Keratinocyte (primary cell): Measurements from ENCODE around the gene PFKP.

Experiments used
- CTCF ChIP-seq, 3 experiments: IDR thresholded peaks in 1 of 3; conservative IDR thresholded peaks in 1 of 3; optimal IDR thresholded peaks in 1 of 3; 2 replicates in 2 of 3; 3 replicates in 1 of 3; pipeline versions ENCODE3 to v1.5.1; 2011; ENCODE audit warnings: low read length in 3 of 3, mild to moderate bottlenecking in 3 of 3, moderate library complexity in 2 of 3, control low read depth in 1 of 3, inconsistent platforms in 1 of 3; ENCODE audit not compliant: insufficient read depth in 2 of 3; ENCODE audit errors: extremely low read depth in 1 of 3
- EZH2 ChIP-seq: IDR thresholded peaks from one replicate; pipeline ENCODE4 v1.6.1; 2012; ENCODE audit warnings: inconsistent platforms, mild to moderate bottlenecking, low read length, moderate library complexity

- no peak for TF ChIP-seq CTCF (optimal IDR thresholded peaks at IDR 0.05 in 1 of 3, IDR thresholded peaks at IDR 0.05 in 1 of 3, conservative IDR thresholded peaks at IDR 0.05 in 1 of 3; ENCODE audit: extremely low read depth in 1 of 3, insufficient read depth in 2 of 3, low read length in 3 of 3)
- no peak for TF ChIP-seq EZH2
Observed at GRCh38 chr10:3062502-3063186, 4.7 kb upstream of the PFKP start.
